NCI-H146 (cell line): Measurements from ENCODE around the gene CLCN1.
A peak's percentile ranks its signal among the peaks of the same experiment; 100 is the strongest.
"Not testable (repeated sequence)": the region's sequence is repeated elsewhere in the genome, so short reads cannot be mapped to it uniquely, and the experiment has no call there.

Source experiments
- DNase-seq: peaks from one replicate; lab custom pipeline; 2025; lab: John Stamatoyannopoulos, UW

Gene CLCN1

DNA sequence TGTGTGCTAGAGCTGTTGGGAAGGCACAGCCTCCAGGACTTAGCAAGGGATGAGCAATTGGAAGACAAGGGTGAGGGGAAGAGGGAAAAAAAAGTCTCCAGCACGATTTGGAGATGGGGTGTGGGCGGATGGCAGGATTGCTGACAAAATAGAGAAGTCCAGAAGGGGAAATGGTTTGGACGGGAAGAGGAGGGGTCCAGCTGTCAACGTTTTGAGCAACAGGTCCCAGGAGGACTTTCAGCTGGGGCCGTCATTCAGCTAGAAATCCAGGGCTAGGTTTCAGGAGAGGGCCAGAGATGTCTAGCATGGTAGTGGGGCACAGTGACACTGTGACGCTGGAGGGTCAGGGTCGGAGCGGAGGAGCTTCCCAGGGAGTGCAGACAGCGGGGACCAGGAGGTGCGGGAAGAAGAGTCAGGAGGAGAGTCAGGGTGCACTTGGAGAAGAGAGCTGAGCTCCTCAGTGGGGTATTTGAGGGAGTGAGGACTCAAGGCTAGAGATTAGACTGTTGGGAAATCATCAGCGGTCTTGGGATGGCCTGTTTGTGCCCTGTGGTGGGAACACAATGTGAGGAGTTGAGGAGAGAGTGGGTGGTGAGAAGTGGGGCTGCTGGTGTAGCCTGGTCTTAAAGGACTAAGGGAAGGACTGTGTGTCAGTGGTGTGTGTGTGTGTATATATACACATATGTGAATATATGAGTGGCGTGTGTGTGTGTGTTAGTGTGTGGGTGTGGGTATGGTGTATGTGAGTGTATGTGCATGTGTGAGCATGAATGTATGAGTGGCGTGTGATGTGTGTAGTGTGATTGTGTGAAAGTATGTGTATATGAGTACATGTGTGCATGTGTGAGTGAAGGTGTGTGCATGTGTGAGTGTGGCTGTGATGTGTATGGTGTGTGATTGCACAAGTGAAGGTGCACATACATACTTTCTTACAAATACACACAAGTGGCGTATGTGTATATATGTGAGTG is 69.0 kb downstream of the CLCN1 start:
- no peak for DNase-seq

DNA sequence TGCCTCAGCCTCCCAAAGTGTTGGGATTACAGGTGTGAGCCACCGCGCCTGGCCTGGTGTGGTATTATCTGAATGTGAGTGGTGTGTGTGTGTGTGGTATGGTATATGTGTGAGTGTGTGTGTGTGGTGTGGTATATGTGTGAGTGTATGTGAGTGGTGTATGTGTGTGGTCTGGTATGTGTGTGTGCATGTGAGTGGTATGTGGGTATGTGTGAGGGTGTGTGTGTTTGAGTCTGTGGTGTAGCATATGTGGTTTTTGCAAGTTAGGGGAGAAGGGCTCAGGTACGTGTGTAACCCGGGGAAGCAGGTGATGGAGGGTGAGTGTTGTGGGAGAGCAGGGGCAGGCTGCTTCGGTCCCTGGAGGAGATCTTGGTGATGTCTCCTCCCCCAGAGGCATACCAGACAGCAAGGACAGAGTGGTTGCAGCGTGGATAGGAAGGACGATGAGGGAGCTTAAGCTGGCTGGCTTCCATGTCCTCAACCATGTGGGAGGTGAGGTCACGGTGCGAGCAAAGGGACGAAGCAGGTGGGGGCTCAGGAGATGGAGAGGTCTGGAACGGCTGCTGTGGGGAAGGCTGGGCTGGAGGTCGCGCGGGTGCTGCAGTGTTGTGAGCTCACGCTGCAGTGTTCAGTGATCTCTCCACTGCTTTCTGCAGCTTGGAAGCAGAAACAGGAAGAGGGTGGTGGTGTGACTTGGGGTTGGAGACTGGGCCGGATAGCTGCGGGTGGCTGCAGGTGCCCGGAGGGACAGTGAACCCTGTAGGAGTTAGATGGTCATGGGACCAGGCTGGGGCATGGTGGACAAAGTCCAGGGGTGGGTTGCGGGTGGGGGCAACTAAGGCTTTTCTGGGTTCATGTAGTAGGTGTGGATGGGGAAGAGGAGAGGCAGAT is 70.2 kb downstream of the CLCN1 start:
- no peak for DNase-seq

DNA sequence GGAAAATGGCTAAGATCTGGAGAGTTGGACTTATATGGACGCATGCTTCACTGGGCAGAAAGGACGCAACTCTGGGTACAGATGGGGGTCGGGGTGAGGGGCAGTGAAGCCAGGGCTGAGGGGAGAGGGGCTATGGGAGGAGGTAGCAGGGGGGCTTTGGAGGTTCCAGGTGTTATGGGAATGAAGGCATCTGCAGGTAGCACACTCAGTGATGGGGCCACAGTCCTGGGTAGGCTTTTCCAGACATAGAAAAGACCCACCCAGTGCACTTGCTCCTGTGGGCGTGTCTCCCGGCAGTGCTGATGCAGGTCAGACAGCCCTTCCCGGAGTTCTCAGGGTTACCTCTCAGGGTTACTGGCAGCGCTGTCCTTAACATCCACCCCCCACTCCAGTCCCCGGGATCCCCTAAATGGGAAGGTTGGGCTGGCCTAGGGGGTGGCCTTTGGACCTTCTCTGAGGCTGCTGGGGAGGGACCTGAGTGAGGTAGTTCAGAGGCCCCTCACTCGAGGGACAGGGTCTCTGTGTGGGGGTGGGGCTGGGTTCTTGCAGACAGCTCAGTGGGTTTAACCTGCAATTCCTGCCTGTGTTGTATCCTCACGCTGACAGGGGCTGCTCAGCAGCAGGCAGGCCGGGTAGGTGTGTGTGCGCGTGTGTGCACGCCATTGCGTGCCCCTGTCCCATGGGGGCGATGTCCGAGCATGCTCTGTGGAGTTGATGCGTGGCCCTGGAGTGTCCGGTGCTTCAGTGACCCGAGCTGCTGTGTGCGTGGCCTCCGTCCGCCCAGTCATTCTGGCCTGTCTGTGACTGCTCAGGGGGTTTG is 71.5 kb downstream of the CLCN1 start:
- DNase-seq = no peak

DNA sequence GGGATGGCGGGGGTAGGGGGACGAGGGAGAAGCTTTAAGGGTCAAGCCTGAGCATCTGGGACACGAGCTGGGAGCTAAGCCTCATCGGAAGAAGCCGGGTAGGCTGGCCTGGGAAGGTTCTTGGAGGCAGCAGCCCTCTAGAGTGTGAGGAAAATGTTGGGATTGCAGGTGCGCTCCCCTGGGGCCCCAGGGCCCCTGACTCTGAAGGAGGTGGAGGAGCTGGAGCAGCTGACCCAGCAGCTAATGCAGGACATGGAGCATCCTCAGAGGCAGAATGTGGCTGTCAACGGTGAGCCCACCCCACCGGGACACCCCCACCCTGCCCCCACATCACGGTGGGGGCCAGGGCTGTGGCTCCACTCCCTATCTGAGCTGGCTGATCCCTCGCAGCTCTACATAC is 72.1 kb downstream of the CLCN1 start:
- DNase-seq = no peak

DNA sequence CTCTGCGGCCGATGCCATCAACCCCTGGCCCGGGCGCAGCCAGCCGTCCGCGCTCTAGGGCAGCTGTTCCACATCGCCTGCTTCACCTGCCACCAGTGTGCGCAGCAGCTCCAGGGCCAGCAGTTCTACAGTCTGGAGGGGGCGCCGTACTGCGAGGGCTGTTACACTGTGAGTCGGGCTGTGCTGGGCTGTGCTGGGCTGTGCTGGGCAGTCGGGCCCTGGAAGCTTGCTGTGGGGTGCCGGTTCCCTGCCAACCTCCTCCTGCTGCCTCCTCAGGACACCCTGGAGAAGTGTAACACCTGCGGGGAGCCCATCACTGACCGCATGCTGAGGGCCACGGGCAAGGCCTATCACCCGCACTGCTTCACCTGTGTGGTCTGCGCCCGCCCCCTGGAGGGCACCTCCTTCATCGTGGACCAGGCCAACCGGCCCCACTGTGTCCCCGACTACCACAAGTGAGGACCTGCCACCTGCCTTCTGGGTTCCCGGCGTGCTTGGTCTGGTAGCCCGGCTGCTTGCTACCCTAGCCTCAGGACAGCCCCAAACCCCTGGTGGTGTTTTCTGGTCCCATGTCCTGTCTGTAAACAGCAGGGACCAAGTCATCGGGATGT is 72.7 kb downstream of the CLCN1 start:
- no peak for DNase-seq

DNA sequence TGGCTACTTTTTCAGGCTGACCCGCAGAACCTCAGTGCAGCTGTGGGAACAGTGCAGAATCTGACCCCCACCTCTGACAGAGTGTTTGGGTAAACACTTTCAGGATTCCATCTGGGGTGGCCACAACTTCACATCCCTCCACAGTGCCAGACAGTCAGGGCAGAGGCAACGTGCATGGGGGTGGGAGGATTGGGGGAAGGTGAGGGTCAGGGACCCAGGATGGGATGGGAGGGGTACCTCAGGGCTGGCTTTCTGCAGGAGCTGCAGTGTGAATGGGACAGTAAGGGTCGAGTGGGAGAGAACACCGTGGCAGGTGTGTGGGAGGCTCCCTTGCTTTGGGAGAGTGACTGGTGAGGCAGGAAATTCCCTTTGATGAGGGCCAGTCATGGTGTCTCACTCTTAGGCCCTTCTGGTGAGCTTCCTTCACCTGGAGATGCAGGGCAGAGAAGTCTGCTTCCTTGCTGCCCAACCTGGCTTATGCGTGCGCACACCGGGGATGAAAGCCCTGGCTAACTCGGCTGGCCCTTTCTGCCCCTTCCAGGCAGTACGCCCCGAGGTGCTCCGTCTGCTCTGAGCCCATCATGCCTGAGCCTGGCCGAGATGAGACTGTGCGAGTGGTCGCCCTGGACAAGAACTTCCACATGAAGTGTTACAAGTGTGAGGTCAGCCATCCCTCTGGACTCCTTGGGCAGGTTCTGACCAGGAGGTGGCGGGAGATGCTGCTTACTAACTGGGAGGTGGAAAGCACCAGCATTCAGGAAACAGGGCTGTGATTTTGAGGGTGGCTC is 73.6 kb downstream of the CLCN1 start:
- DNase-seq = no peak

DNA sequence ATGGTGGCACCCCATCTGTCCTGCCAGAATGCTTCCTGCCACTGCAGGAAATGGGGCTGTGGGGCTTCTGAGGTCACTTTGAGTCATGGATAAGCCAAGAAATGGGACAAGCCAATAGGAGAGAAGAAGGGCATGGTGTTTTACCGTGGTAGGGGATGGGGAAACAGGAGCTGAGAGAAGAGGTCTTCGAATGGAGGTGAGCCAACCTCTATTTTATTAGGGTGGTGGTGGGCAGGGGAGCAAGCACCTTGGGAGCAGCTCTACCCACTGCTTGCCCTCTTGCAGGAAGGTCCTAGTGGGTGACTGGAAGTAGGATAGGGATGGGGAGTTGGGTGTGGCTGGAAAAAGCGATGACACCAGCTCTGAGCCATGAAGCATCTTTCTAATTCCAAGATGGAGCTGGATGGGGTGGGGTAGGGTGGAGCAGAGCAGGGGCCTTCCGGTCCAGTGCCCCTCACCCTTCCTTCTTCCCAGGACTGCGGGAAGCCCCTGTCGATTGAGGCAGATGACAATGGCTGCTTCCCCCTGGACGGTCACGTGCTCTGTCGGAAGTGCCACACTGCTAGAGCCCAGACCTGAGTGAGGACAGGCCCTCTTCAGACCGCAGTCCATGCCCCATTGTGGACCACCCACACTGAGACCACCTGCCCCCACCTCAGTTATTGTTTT is 74.3 kb downstream of the CLCN1 start:
- DNase-seq = no peak

DNA sequence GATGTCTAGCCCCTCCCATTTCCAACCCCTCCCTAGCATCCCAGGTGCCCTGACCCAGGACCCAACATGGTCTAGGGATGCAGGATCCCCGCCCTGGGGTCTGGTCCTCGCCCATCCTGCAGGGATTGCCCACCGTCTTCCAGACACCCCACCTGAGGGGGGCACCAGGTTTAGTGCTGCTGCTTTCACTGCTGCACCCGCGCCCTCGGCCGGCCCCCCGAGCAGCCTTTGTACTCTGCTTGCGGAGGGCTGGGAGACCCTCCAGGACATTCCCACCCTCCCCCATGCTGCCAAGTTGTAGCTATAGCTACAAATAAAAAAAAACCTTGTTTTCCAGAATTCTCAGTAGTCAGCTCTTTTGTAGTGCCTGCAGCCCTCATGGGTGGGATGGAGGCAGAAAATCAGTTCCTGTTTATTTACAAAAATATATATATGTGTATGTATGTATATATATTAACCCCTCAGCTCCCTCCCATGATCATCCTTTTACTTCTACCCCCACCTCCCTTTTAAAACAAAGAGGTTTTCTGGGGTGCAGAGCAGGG is 74.9 kb downstream of the CLCN1 start:
- DNase-seq = no peak

DNA sequence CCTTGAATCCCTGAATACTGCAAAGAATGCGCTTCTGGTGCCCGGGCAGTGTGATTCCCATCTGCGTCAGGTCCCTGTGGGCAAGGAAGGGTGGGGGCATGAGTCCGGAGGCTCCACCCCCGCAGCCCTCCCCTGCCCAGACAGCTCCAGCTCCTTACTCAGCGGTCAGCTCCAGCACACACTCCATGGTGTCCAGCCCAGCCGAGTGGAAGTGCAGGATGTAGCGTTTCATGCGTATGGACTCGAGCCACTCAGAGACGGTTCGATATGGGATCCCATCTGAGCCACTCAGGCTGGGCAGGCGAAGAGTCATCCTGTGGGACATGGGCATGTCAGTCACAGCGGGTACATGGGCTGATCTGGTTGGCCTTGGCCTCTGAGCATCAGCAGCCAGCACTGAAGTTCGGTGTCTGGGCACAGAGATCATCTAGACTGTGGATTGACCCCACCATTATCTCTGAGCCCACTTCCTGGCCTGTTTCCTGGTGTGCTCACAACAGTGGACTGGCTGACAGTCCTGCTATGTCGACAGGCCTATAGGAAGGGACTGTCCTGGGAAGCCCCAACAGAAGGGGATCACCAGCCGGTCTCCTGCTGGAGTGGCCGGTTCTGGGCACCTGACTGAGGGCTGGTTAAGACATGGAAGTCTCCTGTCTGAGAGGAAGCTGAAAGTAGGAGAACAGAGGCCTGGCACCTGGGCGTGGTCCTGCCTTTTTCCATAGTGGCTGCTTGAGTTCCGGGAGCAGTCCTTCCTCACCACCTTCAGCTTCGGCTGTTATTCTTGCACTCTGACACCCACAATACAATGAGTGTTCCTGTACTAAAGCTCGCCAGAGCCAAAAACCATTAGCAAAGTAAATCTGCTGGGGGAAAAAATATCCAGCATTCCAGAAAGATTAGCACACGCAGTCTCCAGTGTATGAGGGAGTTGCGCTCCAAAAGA is 75.8 kb downstream of the CLCN1 start:
- no peak for DNase-seq

DNA sequence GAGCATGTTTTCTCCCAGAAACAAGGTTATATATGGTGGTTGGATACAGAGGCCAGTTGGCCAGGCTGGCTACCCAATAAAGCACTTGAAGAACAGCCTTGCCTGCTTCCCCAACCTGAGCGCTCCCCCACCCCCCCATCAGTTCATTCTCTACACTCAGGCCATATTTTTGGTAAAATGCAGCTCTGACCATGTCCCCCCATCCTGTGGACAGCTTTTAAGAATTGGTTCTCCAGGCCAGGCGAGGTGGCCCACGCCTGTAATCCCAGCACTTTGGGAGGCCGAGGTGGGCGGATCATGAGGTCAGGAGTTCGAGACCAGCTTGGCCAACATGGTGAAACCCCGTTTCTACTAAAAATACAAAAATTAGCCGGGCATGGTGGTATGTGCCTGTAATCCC is 76.5 kb downstream of the CLCN1 start:
- DNase-seq = not testable (repeated sequence)

DNA sequence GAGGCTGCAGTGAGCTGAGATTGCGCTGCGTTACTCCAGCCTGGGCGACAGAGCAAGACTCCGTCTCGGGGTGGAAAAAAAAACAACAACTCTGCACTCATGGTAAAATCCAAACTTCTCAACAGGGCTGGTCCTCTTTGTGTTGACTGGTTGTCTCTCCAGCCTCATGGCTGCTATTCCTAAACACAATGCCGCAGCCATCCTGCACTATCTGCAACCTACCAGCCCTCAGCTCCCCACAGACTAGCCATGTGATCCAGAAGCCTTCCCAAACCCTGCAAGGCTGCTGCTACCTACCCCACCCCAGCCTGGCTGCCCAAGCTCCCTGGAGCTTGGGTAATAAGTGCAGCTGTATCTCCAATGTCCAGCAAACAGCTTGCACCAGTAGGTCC is 77.0 kb downstream of the CLCN1 start:
- no peak for DNase-seq

DNA sequence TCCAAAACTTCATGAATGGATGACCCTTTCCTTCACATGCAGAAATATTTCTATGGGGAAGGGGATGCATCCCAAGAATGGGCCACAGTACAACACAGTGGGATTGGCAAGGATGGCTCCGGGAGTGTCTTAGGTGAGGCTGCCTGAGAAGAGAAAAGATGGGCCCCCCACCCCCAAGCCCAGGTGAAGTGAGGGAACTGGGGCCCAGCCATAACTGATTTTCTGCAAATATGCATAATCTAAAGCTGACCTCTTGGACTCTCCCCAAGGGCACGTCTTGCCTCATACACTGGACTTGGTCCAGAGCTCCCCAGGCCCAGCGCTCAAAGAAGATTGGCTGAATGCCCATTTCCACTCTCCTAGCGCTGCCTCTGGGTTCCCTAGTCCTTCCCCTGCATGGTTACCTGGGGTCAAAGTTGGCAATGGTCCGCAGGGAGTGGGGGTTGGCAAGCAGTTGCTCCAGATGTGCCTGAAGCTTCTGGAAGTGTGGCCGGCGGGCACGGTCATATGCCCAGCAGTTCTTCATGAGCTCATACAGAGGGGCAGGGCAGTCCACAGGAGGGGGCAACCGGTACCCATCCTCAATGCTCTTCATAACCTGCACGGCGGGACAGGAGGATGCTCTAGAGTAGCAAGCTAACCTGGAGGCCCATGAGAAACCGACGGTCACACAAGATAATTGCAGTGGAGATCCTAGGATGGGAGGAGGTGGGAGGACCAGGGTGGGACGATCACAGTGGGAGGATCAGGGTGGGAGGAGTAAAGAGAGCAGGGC is 77.5 kb downstream of the CLCN1 start:
- no peak for DNase-seq

DNA sequence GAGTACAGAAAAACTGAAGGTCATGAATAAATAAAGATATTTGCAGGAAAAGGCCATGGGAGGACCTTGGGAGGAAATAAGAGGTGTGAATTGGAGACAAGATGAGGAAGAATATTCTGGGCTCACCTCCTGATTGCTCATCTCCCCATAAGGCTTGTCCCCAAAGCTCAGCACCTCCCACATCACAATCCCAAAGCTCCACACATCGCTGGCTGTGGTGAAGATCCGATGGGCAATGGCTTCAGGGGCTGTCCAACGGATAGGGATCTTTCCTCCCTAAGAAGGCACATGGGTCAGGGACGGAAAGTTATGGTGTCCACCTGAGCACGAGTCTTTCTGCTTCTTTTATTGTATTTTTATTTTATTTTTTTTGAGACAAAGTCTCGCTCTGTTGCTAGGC is 78.2 kb downstream of the CLCN1 start:
- DNase-seq = no peak

DNA sequence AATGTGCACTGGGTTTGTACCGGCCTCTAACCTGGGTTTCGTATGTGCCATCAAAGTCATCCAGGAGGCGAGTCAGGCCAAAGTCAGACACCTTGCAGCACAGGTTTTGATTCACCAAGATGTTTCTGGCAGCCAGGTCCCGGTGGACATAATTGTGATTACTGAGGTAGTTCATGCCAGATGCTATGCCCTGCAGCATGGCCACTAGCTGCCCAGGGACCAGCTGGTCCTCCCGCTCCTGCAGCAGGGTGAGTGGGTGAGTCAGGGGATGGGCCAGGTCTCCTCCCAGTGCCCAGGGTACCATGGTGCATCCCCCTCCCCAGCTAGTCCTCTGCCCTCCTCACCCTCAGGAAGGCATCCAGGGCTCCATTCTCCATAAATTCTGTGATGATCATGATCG is 78.9 kb downstream of the CLCN1 start:
- DNase-seq = no peak

DNA sequence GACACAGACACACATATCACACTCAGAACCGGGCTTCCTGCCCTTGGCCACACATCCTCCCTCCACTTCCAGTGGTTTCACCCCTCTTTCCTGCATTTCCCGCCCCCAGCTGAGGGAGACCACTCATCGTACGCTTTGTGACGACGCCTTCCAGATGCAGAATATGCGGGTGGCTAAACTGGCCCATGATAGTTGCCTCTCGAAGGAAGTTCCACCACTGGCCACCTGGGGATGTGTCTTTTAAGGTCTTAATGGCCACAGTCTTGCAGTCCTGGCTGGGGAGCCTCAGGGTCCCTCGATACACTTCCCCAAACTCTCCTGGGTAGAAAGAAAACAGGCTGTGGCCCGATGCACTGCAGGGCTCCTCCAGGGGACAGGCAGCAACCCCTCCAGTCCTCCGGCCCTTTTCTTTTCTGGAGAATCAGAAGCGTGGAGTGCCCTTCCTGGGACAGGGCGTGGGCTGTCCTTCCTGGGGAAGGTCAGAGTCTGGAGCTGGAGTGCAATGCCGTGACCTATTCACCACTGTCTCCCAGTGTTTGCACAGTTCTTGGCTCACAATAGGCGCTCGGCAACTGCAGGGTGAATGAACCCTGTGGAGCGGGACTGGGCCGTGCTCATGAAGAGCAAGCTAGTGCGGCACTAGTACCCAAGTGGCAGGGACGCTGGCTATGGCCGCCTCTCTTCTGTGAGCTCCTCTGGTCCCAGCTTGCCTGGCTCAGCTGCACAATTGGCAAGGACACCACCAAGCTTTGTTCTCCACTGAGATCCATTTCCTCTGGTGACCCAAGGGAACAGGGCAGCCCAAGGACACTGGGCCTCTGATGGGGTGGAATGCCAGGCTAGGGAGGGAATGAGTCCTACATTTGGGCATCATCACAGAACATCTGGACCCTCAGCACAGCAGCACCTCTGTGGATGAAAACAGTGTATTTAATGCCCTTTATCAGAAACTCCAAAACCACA is 79.6 kb downstream of the CLCN1 start:
- DNase-seq = peak; percentile 20

DNA sequence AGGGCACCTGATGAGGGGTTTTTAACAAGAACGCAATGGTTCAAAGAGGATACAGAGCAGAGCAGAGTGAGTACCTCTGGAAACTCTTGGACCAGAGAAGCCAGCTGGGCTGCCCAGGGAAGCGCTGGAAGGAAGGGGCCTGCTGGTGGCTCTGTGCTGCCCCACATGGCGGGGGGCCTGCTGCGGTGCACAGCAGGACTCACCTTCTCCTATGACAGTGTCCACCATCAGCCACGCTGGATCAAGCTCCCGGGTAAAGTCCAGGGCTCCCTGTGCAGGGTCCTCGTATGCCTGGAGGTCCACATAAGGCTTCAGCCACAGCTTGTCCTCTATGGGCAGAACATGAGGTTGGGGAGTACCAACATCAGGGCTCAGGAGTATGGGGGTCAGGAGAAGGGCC is 80.3 kb downstream of the CLCN1 start:
- no peak for DNase-seq
